ENCODE results near the gene NPIPB6.

The NPIPB6 gene

GRCh38 chr16:28317040-28317880 is 46.0 kb downstream of the NPIPB6 start:
- H3K4me3 ChIP-seq (ENCODE audit: low read length), result peak overlapping the region; percentile 31; the same call in 1 of the 2 replicates
- H4K20me1 ChIP-seq (ENCODE audit: insufficient read depth, low read length), result no peaks in the 10 kb centered on the region
- peaks cover 9% of the 10 kb centered on the region; the same call in 1 of the 2 replicates for H3K4me1 ChIP-seq (ENCODE audit: low read length)
- H3K4me2 ChIP-seq (ENCODE audit: low read length), result peak overlapping the region; percentile 48
- H2AFZ ChIP-seq (ENCODE audit: low read depth, low read length), result 0 out of 2 replicates have a peak overlapping the region, but pooled peaks have one; percentile 80
- no peaks in the 10 kb centered on the region for H3K79me2 ChIP-seq (ENCODE audit: low read length)
- H3K27me3 ChIP-seq (ENCODE audit: low read depth, low read length), result no peaks in the 10 kb centered on the region
- peak; percentile 90 for TF ChIP-seq CTCF (IDR thresholded peaks at IDR 0.05; ENCODE audit: low read depth, low read length)
- TF ChIP-seq EZH2phosphoT487 (IDR thresholded peaks at IDR 0.05; ENCODE audit: low read depth), result no peak
- no peak overlapping the region for H3K9ac ChIP-seq (ENCODE audit: low read length)
- H3K9me3 ChIP-seq (ENCODE audit: insufficient read depth, low read length), result no peaks in the 10 kb centered on the region
- no peaks in the 10 kb centered on the region for H3K36me3 ChIP-seq (replicated peaks; ENCODE audit: low read depth, low read length)
- no peak overlapping the region for H3K27ac ChIP-seq (ENCODE audit: low read length)

DNA sequence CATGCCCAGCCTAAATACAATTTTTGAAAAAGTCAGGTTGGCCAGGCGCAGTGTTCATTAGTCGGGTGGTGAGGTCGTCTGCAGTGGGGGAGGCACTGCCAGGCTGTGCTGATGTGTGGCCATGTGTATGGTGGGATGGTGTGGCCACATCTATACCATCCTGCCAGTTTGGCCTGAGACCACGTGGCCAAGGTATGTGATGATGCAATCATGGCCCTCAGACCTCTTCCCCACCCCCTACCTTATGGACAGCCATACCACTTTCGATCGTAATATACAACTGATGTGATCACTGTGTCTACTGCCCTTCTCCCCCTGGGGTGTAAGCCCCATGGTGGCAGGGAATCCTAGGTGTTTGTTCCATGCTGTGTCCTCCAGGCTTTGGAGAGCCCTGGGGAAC is 47.3 kb downstream of the NPIPB6 start:
- no peaks in the 10 kb centered on the region for H3K79me2 ChIP-seq (ENCODE audit: low read length)
- TF ChIP-seq EZH2phosphoT487 (IDR thresholded peaks at IDR 0.05; ENCODE audit: low read depth) (no peak), CTCF (IDR thresholded peaks at IDR 0.05; ENCODE audit: low read depth, low read length) (no peak)
- no peak overlapping the region for H3K27ac ChIP-seq (ENCODE audit: low read length)
- H3K36me3 ChIP-seq (replicated peaks; ENCODE audit: low read depth, low read length), result no peaks in the 10 kb centered on the region
- no peak overlapping the region for H3K9ac ChIP-seq (ENCODE audit: low read length)
- H3K4me1 ChIP-seq (ENCODE audit: low read length), result no peaks in the 10 kb centered on the region; the same call in 1 of the 2 replicates
- no peaks in the 10 kb centered on the region for H3K27me3 ChIP-seq (ENCODE audit: low read depth, low read length)
- H3K4me2 ChIP-seq (ENCODE audit: low read length), result no peak overlapping the region
- no peaks in the 10 kb centered on the region for H4K20me1 ChIP-seq (ENCODE audit: insufficient read depth, low read length)
- H3K4me3 ChIP-seq (ENCODE audit: low read length), result no peak overlapping the region
- H3K9me3 ChIP-seq (ENCODE audit: insufficient read depth, low read length), result no peaks in the 10 kb centered on the region
- H2AFZ ChIP-seq (ENCODE audit: low read depth, low read length), result no peak overlapping the region

- Histone ChIP-seq H3K4me1 (ENCODE audit: low read length) (no peaks in the 10 kb centered on the region; the same call in 1 of the 2 replicates), H4K20me1 (ENCODE audit: insufficient read depth, low read length) (no peaks in the 10 kb centered on the region), H2AFZ (ENCODE audit: low read depth, low read length) (no peak overlapping the region), H3K4me2 (ENCODE audit: low read length) (no peak overlapping the region), H3K27ac (ENCODE audit: low read length) (no peak overlapping the region), H3K27me3 (ENCODE audit: low read depth, low read length) (no peaks in the 10 kb centered on the region), H3K36me3 (replicated peaks; ENCODE audit: low read depth, low read length) (no peaks in the 10 kb centered on the region), H3K9ac (ENCODE audit: low read length) (no peak overlapping the region), H3K79me2 (ENCODE audit: low read length) (no peaks in the 10 kb centered on the region), H3K4me3 (ENCODE audit: low read length) (no peak overlapping the region), H3K9me3 (ENCODE audit: insufficient read depth, low read length) (no peaks in the 10 kb centered on the region)
- TF ChIP-seq EZH2phosphoT487 (IDR thresholded peaks at IDR 0.05; ENCODE audit: low read depth) (no peak), CTCF (IDR thresholded peaks at IDR 0.05; ENCODE audit: low read depth, low read length) (no peak)
Measured at GRCh38 chr16:28313587-28313986, 49.7 kb downstream of the NPIPB6 start.

DNA sequence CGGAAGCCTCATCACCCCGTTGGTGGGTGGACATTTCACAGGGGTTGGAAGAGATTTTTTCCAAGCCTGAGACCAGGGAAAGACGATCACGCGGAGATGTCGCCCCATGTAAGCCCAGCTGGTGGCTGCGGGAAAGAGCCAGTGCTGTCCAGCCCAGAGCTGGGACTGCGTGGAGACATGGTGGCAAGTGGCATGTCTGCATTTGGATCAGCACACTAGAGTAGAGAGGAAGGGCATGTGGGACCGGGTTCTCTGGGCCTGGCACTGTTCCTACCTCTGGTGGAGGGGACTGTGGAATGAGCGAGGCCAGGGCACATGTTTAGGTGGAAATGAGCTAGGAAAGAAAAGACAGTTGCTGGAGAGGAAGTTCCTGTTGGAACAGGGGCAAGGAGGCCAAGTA is 51.0 kb downstream of the NPIPB6 start:
- no peaks in the 10 kb centered on the region for H3K9me3 ChIP-seq (ENCODE audit: insufficient read depth, low read length)
- H3K27ac ChIP-seq (ENCODE audit: low read length), result no peak overlapping the region
- no peaks in the 10 kb centered on the region for H3K79me2 ChIP-seq (ENCODE audit: low read length)
- no peaks in the 10 kb centered on the region; the same call in 1 of the 2 replicates for H3K4me1 ChIP-seq (ENCODE audit: low read length)
- TF ChIP-seq EZH2phosphoT487 (IDR thresholded peaks at IDR 0.05; ENCODE audit: low read depth) (no peak), CTCF (IDR thresholded peaks at IDR 0.05; ENCODE audit: low read depth, low read length) (no peak)
- H3K9ac ChIP-seq (ENCODE audit: low read length), result no peak overlapping the region
- no peaks in the 10 kb centered on the region for H3K27me3 ChIP-seq (ENCODE audit: low read depth, low read length)
- no peak overlapping the region for H2AFZ ChIP-seq (ENCODE audit: low read depth, low read length)
- no peaks in the 10 kb centered on the region for H3K36me3 ChIP-seq (replicated peaks; ENCODE audit: low read depth, low read length)
- no peak overlapping the region for H3K4me3 ChIP-seq (ENCODE audit: low read length)
- no peaks in the 10 kb centered on the region for H4K20me1 ChIP-seq (ENCODE audit: insufficient read depth, low read length)
- no peak overlapping the region for H3K4me2 ChIP-seq (ENCODE audit: low read length)
